ENCODE results near the gene OR56A4. TPM values are rescaled to one million over a fixed set of nuclear protein-coding genes. Genes with fewer than 3 reads are reported as not detected.
"Not testable (repeated sequence)": the region's sequence is repeated elsewhere in the genome, so short reads cannot be mapped to it uniquely, and the experiment has no call there.

Gene OR56A4
- total RNA-seq, 2 experiments from 2014 or later, result 0.05 TPM; not detected in 1

DNA sequence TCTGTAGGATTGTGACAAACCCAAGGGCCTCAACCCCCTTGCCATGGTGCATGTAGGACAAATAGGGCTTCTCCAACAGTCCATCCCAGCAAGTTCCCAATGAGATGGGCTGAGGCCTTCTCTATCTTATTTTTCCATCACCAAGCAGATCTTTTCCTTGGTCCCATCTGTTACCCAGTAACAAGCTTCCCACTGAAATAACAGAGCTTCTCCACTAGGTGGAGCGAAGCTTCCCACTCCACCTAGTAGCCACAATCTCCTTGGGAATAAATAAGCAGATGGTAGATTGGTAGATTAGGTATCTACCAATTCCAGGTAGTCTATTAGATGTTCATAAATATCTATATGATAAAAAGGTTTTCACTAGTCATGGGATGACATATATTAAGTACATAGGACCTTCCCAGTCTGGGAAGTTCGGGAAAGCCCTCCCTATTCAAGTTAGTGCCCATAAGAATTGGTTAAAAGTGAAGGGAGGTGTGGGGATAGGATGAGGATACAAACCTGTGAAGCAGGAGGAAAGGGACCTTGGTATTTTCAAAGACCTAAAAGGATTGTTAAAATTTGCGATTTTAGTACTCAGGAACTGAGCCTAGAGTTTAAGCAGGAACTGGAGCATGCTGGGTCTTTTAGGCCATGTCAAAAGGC, 14.0 kb downstream of the OR56A4 start:
- Mint-ChIP-seq H3K4me1 (no peaks in the 10 kb centered on the region), H3K27me3 (peaks cover 7% of the 10 kb centered on the region), H3K9me3 (no peaks in the 10 kb centered on the region), H3K27ac (no peak overlapping the region), H3K4me3 (no peak overlapping the region), H3K36me3 (ENCODE audit: low read depth) (no peaks in the 10 kb centered on the region)
- DNase-seq, result no peak
- CTCF ChIA-PET, result interaction anchor here (1.3 to 1.7 kb wide), 3 partner anchors 324 to 370 kb away, joined by 3 to 6 read pairs (median 4); no protein-coding TSS in a partner anchor
- POLR2A ChIA-PET, result no interaction called here

GRCh38 chr11:5992150-5992549, 14.6 kb downstream of the OR56A4 start:
- Mint-ChIP-seq H3K27me3 (peaks cover 9% of the 10 kb centered on the region), H3K27ac (no peak overlapping the region), H3K4me1 (no peaks in the 10 kb centered on the region), H3K36me3 (ENCODE audit: low read depth) (no peaks in the 10 kb centered on the region), H3K9me3 (no peaks in the 10 kb centered on the region), H3K4me3 (no peak overlapping the region)
- CTCF ChIA-PET, result interaction anchor here (1.3 to 1.7 kb wide), 3 partner anchors 325 to 371 kb away, joined by 3 to 6 read pairs (median 4); no protein-coding TSS in a partner anchor
- DNase-seq, result no peak
- POLR2A ChIA-PET, result no interaction called here

- CTCF ChIA-PET, result interaction anchor here (0.6 kb wide), 1 partner anchor 141 kb away, joined by 3 read pairs; no protein-coding TSS in a partner anchor
- Mint-ChIP-seq H3K9me3 (no peaks in the 10 kb centered on the region), H3K4me3 (no peak overlapping the region), H3K27ac (no peak overlapping the region), H3K4me1 (no peaks in the 10 kb centered on the region), H3K27me3 (peaks cover 9% of the 10 kb centered on the region), H3K36me3 (ENCODE audit: low read depth) (no peaks in the 10 kb centered on the region)
- DNase-seq, result no peak
- POLR2A ChIA-PET, result no interaction called here
These were observed 17.5 kb downstream of the OR56A4 start for GRCh38 chr11:5989203-5989602.

DNA sequence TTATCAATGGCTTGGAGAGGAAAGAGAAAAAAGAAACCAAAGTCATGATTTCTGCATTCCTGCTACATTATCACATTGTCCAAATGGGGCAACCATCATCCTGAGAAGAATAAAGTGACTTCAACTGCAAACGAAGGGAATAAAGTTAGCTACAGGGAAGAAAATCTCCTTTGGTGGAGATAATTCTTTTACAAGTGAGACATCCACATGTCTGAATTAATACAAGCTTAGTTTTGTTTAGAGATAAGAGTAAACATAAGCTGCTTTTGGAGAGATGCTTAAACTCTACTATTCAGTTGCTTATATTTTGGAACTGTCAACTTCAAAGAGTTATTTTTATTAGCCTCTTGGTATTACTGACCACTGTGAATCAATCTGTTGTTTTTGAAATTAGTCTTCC, 19.9 kb downstream of the OR56A4 start, which contains the start of gene OR52L1:
TSS of gene OR52L1 (minus strand) at position 101 of the 400 bp plus-strand sequence. CDS start at position 46, 55 bp downstream.
- DNase-seq, result no peak
- Mint-ChIP-seq H3K9me3 (no peaks in the 10 kb centered on the region), H3K36me3 (ENCODE audit: low read depth) (no peaks in the 10 kb centered on the region), H3K4me3 (no peak within 1 kb of the TSS), H3K27me3 (peaks cover 9% of the 10 kb centered on the region), H3K27ac (no peak within 1 kb of the TSS), H3K4me1 (no peaks in the 10 kb centered on the region)
- ChIA-PET POLR2A (no interaction called here), CTCF (no interaction called here)

DNA sequence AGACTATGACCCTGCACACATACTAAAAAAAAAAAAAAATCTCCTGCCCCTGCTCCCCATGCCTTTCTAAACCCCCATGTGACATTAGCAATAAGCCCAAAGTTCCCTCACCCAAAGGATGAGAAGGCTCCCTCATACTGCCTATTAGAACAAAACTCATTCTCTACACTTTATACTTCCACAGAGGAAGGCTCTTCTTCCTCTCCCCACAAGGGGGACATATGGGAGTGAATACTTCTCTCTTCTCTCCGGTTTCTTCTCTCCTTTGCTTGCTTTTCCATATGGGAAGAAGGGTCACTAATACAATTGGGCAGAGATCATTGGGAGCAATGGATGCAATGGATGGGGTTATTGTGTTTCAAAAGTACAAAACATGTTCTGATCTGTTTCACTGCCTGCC, 23.3 kb downstream of the OR56A4 start:
- ChIA-PET POLR2A (no interaction called here), CTCF (no interaction called here)
- DNase-seq, result no peak
- H3K4me1 Mint-ChIP-seq, result no peaks in the 10 kb centered on the region
- H3K27me3 Mint-ChIP-seq, result peaks cover 2% of the 10 kb centered on the region
- no peak overlapping the region for H3K4me3 Mint-ChIP-seq
- H3K9me3 Mint-ChIP-seq, result no peaks in the 10 kb centered on the region
- no peaks in the 10 kb centered on the region for H3K36me3 Mint-ChIP-seq (ENCODE audit: low read depth)
- no peak overlapping the region for H3K27ac Mint-ChIP-seq

GRCh38 chr11:5973530-5973929, 33.2 kb downstream of the OR56A4 start:
- DNase-seq, result no peak
- POLR2A ChIA-PET, result no interaction called here
- Mint-ChIP-seq H3K4me3 (no peak overlapping the region), H3K27me3 (no peaks in the 10 kb centered on the region), H3K36me3 (ENCODE audit: low read depth) (no peaks in the 10 kb centered on the region), H3K4me1 (no peaks in the 10 kb centered on the region), H3K9me3 (no peaks in the 10 kb centered on the region), H3K27ac (no peak overlapping the region)
- CTCF ChIA-PET, result no interaction called here

GRCh38 chr11:5968394-5968793, 38.4 kb downstream of the OR56A4 start, which contains the start of gene OR56A5:
TSS of gene OR56A5 (minus strand) at chr11:5968494. CDS start at chr11:5968494, 0 bp downstream.
- no peaks in the 10 kb centered on the region for H3K27me3 Mint-ChIP-seq
- ChIA-PET CTCF (no interaction called here), POLR2A (no interaction called here)
- H3K4me1 Mint-ChIP-seq, result no peaks in the 10 kb centered on the region
- no peak within 1 kb of the TSS for H3K27ac Mint-ChIP-seq
- no peaks in the 10 kb centered on the region for H3K36me3 Mint-ChIP-seq (ENCODE audit: low read depth)
- no peak within 1 kb of the TSS for H3K4me3 Mint-ChIP-seq
- no peak for DNase-seq
- H3K9me3 Mint-ChIP-seq, result peaks cover 4% of the 10 kb centered on the region

DNA sequence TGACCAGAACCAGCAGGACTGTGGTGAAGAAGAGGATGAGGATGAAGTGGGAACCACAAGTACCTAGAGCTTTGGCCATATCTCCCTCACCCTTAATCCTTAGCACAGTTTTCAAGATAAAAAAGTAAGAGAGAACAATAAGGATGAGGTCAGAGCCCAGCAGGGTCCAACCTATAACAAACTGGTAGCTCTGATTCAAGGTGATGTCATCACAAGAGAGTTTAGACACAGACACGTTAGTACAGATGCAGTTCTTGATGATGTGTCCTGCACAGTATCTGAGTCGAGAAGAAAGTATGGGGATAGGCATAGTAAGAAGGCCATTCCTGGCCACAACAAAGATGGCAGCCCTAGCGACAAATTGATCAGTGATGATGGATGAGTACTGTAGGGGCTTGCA, 39.0 kb downstream of the OR56A4 start:
- Mint-ChIP-seq H3K4me3 (no peak overlapping the region), H3K27ac (no peak overlapping the region), H3K27me3 (no peaks in the 10 kb centered on the region), H3K36me3 (ENCODE audit: low read depth) (no peaks in the 10 kb centered on the region), H3K4me1 (no peaks in the 10 kb centered on the region), H3K9me3 (peaks cover 7% of the 10 kb centered on the region)
- CTCF ChIA-PET, result no interaction called here
- POLR2A ChIA-PET, result no interaction called here
- no peak for DNase-seq

DNA sequence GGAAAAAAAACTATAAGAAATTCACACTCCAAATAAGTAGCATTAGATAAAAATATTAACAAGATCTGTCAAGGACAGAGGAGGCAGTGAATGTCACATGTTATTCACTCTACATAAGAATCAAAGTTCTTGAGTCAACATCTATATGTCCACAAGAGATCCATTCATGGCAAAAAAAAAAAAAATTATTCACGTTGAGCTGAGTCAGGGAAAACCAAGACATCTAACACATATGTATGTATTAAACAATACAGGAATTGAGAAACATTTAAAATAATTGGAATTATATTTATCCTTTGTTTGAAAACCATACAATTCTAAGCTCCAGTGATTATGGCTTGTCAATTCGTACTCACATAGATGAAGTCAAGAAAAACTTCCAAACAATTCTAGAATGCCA, 39.8 kb downstream of the OR56A4 start:
- no peak for DNase-seq
- H3K4me3 Mint-ChIP-seq, result no peak overlapping the region
- no peaks in the 10 kb centered on the region for H3K27me3 Mint-ChIP-seq
- CTCF ChIA-PET, result no interaction called here
- H3K27ac Mint-ChIP-seq, result no peak overlapping the region
- POLR2A ChIA-PET, result no interaction called here
- H3K9me3 Mint-ChIP-seq, result peaks cover 9% of the 10 kb centered on the region
- no peaks in the 10 kb centered on the region for H3K36me3 Mint-ChIP-seq (ENCODE audit: low read depth)
- H3K4me1 Mint-ChIP-seq, result no peaks in the 10 kb centered on the region

DNA sequence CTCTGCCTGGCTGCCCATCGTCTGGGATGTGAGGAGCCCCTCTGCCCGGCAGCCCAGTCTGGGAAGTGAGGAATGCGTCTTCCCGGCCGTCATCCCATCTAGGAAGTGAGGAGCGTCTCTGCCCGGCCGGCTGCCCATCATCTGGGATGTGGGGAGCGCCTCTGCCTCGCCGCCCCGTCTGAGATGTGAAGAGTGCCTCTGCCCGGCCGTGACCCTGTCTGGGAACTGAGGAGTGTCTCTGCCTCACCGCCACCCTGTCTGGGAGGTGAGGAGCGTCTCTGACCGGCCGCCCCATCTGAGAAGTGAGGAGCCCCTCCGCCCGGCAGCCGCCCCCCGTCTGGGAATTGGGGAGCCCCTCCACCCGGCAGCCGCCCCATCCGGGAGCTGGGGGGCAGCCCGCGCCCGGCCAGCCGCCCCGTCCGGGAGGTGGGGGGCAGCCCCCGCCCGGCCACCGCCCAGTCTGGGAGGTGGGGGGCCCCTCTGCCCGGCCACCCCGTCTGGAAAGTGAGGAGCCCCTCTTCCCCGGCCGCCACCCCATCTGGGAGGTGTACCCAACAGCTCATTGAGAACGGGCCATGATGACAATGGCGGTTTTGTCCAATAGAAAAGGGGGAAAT, 45.9 kb downstream of the OR56A4 start:
- H3K27me3 Mint-ChIP-seq; CTCF ChIA-PET; POLR2A ChIA-PET; H3K27ac Mint-ChIP-seq; H3K36me3 Mint-ChIP-seq (ENCODE audit: low read depth); H3K4me3 Mint-ChIP-seq; DNase-seq; H3K4me1 Mint-ChIP-seq: not testable (repeated sequence)
- H3K9me3 Mint-ChIP-seq, result peaks cover 11% of the 10 kb centered on the region

- Mint-ChIP-seq H3K4me1 (no peaks in the 10 kb centered on the region), H3K27ac (no peak overlapping the region), H3K9me3 (no peaks in the 10 kb centered on the region), H3K4me3 (no peak overlapping the region), H3K27me3 (peaks cover 1% of the 10 kb centered on the region), H3K36me3 (ENCODE audit: low read depth) (no peaks in the 10 kb centered on the region)
- ChIA-PET CTCF (no interaction called here), POLR2A (no interaction called here)
- DNase-seq, result no peak
These were observed 51.2 kb downstream of the OR56A4 start for GRCh38 chr11:5955586-5955985.

Other genes with a start within 250 kb of the OR56A4 start
- gene OR52N5, start 223.6 kb downstream of the OR56A4 start, total RNA-seq, result not detected
- not detected for gene OR52N1, start 215.7 kb downstream of the OR56A4 start, total RNA-seq
- gene OR52N2, start 198.0 kb downstream of the OR56A4 start, total RNA-seq, result not detected
- gene OR52E6, start 165.0 kb downstream of the OR56A4 start, total RNA-seq, result not detected
- not detected for gene OR52E8, start 149.3 kb downstream of the OR56A4 start, total RNA-seq
- not detected for gene OR52E4, start 126.3 kb downstream of the OR56A4 start, total RNA-seq
- not detected for gene OR52E5, start 113.7 kb downstream of the OR56A4 start, total RNA-seq
- not detected for gene OR56A3, start 64.7 kb downstream of the OR56A4 start, total RNA-seq
- not detected for gene OR56A5, start 38.5 kb downstream of the OR56A4 start, total RNA-seq
- not detected for gene OR52L1, start 20.0 kb downstream of the OR56A4 start, total RNA-seq
- gene OR56A1, start 23.8 kb upstream of the OR56A4 start, total RNA-seq, result not detected
- gene OR56B4, start 100.7 kb upstream of the OR56A4 start, total RNA-seq, result not detected
- gene OR52B2, start 163.4 kb upstream of the OR56A4 start, total RNA-seq, result not detected
- not detected for gene OR52W1, start 192.3 kb upstream of the OR56A4 start, total RNA-seq
- gene C11orf42, start 198.6 kb upstream of the OR56A4 start, total RNA-seq, result not detected
- gene FHIP1B, start 227.7 kb upstream of the OR56A4 start, total RNA-seq, result 10 to 100 TPM; 19.1 to 19.2 TPM
- under 1 TPM; 0.20 to 0.30 TPM for gene CNGA4, start 232.1 kb upstream of the OR56A4 start, total RNA-seq